ENCODE results near the gene CCL28. TPM values are rescaled to one million over a fixed set of nuclear protein-coding genes. Genes with fewer than 3 reads are reported as not detected.

The CCL28 gene
- total and polyA plus RNA-seq, 2 experiments from 2014 or later = 5.7 to 7.1 TPM

DNA sequence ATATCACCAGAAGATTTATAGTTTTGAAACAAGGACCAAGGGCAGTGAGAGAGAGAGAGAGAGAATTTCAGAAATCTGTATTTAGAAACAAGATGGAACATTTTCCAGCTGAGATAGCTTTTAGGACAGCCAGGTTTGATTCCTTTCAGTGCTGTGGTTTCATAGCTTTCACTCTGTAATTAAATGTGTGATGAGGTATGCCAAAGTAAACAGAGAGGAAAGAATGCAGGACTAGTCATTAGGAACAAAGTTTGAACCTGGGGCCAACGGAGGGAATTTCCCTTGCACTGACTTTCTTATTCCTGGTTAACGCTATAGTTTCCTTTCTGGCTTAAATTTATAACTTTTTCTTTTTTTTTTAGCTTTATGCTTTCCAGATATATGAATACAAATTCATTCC, 10.0 kb upstream of the CCL28 start:
- Histone ChIP-seq H2AFZ (no peak overlapping the region), H3K27me3 (ENCODE audit: insufficient read depth) (no peaks in the 10 kb centered on the region), H3F3A (replicated peaks; ENCODE audit: low read depth) (no peaks in the 10 kb centered on the region), H3K27ac (ENCODE audit: low read depth) (no peak overlapping the region), H3K4me2 (no peak overlapping the region), H3K4me1 (ENCODE audit: insufficient read depth) (no peaks in the 10 kb centered on the region), H4K20me1 (replicated peaks; ENCODE audit: insufficient read depth) (no peaks in the 10 kb centered on the region), H3K79me2 (replicated peaks; ENCODE audit: insufficient read depth) (no peaks in the 10 kb centered on the region), H3K4me3 (no peak overlapping the region), H3K36me3 (ENCODE audit: insufficient read depth) (no peaks in the 10 kb centered on the region), H3K9me2 (ENCODE audit: insufficient read depth) (0 out of 2 replicates have a peak, but pooled peaks cover 12% of the 10 kb centered on the region)
- Mint-ChIP-seq H3K4me1 (peaks cover 4% of the 10 kb centered on the region; the same call in 2 of the 3 replicates), H3K36me3 (ENCODE audit: low read depth) (no peaks in the 10 kb centered on the region; the same call in 2 of the 3 replicates), H3K4me3 (no peak overlapping the region), H3K27me3 (ENCODE audit: insufficient read depth, low read depth, poor library complexity) (no peaks in the 10 kb centered on the region), H3K27ac (no peak overlapping the region), H3K9me3 (peaks cover 6% of the 10 kb centered on the region; the same call in 2 of the 3 replicates)
- ATAC-seq (no peak), DNase-seq (ENCODE audit: low spot score) (no peak)
- TF ChIP-seq, protein P1, sequence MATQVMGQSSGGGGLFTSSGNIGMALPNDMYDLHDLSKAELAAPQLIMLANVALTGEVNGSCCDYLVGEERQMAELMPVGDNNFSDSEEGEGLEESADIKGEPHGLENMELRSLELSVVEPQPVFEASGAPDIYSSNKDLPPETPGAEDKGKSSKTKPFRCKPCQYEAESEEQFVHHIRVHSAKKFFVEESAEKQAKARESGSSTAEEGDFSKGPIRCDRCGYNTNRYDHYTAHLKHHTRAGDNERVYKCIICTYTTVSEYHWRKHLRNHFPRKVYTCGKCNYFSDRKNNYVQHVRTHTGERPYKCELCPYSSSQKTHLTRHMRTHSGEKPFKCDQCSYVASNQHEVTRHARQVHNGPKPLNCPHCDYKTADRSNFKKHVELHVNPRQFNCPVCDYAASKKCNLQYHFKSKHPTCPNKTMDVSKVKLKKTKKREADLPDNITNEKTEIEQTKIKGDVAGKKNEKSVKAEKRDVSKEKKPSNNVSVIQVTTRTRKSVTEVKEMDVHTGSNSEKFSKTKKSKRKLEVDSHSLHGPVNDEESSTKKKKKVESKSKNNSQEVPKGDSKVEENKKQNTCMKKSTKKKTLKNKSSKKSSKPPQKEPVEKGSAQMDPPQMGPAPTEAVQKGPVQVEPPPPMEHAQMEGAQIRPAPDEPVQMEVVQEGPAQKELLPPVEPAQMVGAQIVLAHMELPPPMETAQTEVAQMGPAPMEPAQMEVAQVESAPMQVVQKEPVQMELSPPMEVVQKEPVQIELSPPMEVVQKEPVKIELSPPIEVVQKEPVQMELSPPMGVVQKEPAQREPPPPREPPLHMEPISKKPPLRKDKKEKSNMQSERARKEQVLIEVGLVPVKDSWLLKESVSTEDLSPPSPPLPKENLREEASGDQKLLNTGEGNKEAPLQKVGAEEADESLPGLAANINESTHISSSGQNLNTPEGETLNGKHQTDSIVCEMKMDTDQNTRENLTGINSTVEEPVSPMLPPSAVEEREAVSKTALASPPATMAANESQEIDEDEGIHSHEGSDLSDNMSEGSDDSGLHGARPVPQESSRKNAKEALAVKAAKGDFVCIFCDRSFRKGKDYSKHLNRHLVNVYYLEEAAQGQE (IDR thresholded peaks at IDR 0.05; ENCODE audit: unreplicated experiment) = no peak
- TF ChIP-seq, protein P2, sequence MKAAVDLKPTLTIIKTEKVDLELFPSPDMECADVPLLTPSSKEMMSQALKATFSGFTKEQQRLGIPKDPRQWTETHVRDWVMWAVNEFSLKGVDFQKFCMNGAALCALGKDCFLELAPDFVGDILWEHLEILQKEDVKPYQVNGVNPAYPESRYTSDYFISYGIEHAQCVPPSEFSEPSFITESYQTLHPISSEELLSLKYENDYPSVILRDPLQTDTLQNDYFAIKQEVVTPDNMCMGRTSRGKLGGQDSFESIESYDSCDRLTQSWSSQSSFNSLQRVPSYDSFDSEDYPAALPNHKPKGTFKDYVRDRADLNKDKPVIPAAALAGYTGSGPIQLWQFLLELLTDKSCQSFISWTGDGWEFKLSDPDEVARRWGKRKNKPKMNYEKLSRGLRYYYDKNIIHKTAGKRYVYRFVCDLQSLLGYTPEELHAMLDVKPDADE (IDR thresholded peaks at IDR 0.05) = no peak
- TF ChIP-seq EZH2 (IDR thresholded peaks at IDR 0.05; ENCODE audit: low read depth, unreplicated experiment) = no peak
- TF ChIP-seq, protein P3, sequence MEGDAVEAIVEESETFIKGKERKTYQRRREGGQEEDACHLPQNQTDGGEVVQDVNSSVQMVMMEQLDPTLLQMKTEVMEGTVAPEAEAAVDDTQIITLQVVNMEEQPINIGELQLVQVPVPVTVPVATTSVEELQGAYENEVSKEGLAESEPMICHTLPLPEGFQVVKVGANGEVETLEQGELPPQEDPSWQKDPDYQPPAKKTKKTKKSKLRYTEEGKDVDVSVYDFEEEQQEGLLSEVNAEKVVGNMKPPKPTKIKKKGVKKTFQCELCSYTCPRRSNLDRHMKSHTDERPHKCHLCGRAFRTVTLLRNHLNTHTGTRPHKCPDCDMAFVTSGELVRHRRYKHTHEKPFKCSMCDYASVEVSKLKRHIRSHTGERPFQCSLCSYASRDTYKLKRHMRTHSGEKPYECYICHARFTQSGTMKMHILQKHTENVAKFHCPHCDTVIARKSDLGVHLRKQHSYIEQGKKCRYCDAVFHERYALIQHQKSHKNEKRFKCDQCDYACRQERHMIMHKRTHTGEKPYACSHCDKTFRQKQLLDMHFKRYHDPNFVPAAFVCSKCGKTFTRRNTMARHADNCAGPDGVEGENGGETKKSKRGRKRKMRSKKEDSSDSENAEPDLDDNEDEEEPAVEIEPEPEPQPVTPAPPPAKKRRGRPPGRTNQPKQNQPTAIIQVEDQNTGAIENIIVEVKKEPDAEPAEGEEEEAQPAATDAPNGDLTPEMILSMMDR (conservative IDR thresholded peaks at IDR 0.05; ENCODE audit: low read depth in 2 of 2) = no peak
- TF ChIP-seq ZNF462 (CRISPR knock-in tag; IDR thresholded peaks at IDR 0.05) = no peak
- TF ChIP-seq EZH2phosphoT487 (IDR thresholded peaks at IDR 0.05; ENCODE audit: unreplicated experiment) = no peak
- TF ChIP-seq ZNF114 (CRISPR knock-in tag; IDR thresholded peaks at IDR 0.05) = no peak
- TF ChIP-seq NANOG (IDR thresholded peaks at IDR 0.05; ENCODE audit: borderline replicate concordance) = no peak
- no peak for TF ChIP-seq STAT1 (IDR thresholded peaks at IDR 0.05; ENCODE audit: unreplicated experiment)
- no peak for TF ChIP-seq POLR2AphosphoS5 (IDR thresholded peaks at IDR 0.05; ENCODE audit: low read depth)
- TF ChIP-seq JUNB (IDR thresholded peaks at IDR 0.05; ENCODE audit: unreplicated experiment) = no peak
- no peak for TF ChIP-seq ZNF331 (CRISPR knock-in tag; IDR thresholded peaks at IDR 0.05; ENCODE audit: low read depth)
- TF ChIP-seq CREB1 (CRISPR knock-in tag; IDR thresholded peaks at IDR 0.05; ENCODE audit: low read depth) = no peak
